ENCODE results near the gene SEMA4A.
"Not testable (repeated sequence)": the region's sequence is repeated elsewhere in the genome, so short reads cannot be mapped to it uniquely, and the experiment has no call there.

SEMA4A gene

DNA sequence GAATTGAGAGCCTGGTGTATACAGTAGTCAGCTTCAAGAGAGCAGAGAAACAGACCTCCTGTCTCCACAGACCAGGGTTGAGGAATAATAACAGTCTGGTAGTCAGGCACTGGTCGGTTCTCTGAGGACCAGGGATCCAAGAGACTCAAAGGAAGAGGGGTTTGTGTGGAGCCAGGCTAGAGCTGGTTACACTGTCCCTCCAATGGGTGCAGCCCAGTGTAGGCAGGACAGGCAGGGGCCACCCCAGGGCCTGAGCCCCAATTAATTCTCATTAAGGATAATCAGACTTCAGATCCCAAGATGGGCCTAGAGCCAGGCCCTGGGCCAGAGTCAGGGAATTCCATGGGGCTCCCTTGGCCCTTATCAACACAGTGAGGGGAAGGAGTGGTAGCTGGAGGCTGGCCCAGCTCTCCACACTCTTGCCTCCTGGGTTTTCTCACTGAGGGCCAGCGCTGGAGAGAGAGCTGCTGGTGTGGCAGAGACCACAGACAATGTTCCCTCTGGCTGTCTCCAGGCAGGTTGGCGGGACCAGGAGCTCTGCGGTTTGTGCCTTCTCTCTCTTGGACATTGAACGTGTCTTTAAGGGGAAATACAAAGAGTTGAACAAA is 9.1 kb downstream of the SEMA4A start:
- DNase-seq = no peak

GRCh38 chr1:156163712-156164111 is 10.3 kb downstream of the SEMA4A start:
- no peak for DNase-seq

GRCh38 chr1:156164125-156164831 is 10.9 kb downstream of the SEMA4A start:
- DNase-seq = no peak

DNA sequence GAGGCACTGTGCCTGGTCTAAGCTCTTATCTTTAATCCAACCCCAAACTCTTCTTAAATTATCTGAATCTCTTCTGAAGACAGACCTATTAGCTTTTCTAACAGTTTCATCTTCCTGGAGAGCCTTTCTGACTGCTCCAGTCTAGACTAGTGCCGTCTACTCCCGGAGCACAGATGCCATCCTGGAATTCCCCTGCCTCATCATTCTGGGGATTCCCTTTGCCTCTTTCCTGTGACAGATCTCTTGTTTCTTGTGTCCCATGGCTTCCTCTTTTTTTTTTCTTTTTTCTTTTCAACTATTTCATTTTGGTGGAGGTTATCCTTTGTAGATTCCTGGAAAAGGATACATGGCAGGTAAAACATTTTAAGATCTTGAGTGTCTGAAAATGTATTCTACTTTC is 11.7 kb downstream of the SEMA4A start:
- no peak for DNase-seq

- no peak for DNase-seq
These were observed 14.2 kb downstream of the SEMA4A start for GRCh38 chr1:156167536-156167935.

DNA sequence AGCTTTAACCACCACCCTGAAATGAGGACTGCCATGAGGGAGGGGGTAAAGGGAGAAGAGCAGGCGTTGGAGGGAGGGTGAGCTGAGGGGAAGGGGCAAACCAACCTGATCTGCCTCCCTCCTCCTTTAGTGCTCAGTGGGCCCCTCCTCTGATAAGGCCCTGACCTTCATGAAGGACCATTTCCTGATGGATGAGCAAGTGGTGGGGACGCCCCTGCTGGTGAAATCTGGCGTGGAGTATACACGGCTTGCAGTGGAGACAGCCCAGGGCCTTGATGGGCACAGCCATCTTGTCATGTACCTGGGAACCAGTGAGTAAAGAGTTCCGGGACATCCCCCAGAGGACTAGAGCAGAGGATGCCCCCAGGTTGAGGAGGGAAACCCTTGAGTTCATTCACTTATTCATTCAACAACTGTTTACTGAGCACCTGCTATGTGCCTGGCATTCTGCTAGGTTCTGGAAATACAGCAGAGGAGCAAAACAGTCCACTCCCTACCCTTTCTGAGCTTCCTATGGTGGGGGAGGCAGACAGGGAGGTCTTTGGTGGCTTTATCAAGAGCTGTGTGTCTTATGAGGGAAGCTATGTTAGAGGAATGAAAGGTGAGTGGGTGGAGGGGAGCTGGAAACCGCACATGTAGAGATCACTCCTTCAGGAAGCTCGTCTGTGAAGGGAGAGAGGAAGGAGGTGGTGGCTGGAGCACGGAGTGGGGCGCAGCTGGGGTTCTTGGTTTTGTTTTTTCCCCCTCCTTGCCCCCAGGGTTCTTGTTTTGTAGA is 19.5 kb downstream of the SEMA4A start:
- no peak for DNase-seq

DNA sequence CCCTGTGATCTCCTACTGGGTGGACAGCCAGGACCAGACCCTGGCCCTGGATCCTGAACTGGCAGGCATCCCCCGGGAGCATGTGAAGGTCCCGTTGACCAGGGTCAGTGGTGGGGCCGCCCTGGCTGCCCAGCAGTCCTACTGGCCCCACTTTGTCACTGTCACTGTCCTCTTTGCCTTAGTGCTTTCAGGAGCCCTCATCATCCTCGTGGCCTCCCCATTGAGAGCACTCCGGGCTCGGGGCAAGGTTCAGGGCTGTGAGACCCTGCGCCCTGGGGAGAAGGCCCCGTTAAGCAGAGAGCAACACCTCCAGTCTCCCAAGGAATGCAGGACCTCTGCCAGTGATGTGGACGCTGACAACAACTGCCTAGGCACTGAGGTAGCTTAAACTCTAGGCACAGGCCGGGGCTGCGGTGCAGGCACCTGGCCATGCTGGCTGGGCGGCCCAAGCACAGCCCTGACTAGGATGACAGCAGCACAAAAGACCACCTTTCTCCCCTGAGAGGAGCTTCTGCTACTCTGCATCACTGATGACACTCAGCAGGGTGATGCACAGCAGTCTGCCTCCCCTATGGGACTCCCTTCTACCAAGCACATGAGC is 23.3 kb downstream of the SEMA4A start:
- DNase-seq = no peak

- no peak for DNase-seq
These were observed 24.7 kb downstream of the SEMA4A start for GRCh38 chr1:156177919-156178654.

DNA sequence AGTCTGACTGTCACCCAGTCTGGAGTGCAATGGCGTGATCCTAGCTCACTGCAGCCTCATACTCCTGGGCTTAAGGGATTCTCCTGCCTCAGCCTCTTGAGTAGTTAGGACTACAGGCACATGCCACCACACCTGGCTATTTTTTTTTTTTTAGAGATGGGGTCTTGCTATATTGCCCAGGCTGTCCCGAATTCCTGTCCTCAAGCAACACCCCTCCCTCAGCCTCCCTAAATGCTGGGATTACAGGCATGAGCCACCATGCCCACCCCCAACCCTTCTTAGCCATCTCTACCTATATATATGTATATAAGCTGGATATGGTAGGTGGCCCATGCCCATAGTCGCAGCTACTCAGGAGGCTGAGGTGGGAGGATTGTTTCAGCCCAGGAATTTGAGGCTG is 27.1 kb downstream of the SEMA4A start:
- DNase-seq = no peak

- not testable (repeated sequence) for DNase-seq
These were observed 28.1 kb downstream of the SEMA4A start for GRCh38 chr1:156181391-156181924.

- not testable (repeated sequence) for DNase-seq
These were observed 28.8 kb downstream of the SEMA4A start for GRCh38 chr1:156182010-156182779.

DNA sequence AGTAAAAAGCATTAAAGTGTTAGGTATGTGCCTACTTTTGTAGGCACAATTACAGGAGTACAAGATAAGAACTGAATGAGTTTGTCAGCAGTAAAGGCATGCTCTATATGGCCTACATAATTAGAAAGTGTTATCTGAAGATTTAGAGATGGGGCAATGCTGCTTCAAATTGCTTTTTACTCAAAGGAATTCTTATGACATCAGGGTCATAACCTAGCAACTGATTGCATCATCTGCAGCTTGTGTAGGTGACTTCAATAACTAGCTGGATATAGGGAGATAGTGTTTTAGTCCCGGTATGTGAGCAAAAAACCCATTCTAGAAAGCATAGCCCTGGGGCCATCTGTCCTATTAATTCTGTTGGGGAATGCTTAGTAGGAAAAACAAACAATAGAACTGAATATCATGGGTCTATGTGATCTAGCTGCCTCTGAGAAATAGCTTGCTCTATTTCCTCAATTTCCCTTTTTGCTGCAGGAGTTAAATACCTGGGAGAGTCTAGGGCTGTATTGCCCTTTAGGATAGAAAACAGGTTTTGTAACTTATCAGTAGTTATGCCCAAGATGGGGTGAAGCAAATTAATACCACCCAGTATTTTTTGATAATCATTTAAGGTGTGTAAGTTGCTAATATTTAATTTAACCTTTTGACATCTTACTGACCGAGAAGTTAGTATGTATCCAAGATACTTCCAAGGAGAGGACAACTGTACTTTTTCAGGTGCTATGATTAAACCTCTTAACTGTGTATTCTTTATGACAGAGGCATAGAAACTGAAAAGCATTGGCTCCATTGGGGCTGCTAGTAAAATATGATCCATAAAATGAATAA is 33.2 kb downstream of the SEMA4A start:
- not testable (repeated sequence) for DNase-seq

GRCh38 chr1:156190265-156190664 is 36.9 kb downstream of the SEMA4A start:
- not testable (repeated sequence) for DNase-seq

GRCh38 chr1:156191292-156191964 is 38.0 kb downstream of the SEMA4A start:
- DNase-seq = no peak

- no peak for DNase-seq
These were observed 39.8 kb downstream of the SEMA4A start for GRCh38 chr1:156193208-156193487.

GRCh38 chr1:156193488-156194299 is 40.3 kb downstream of the SEMA4A start, which contains the start of gene SLC25A44:
TSS of gene SLC25A44 (plus strand) at chr1:156194104. CDS start at chr1:156199848, 5,744 bp downstream.
- peak; percentile 87 to 95 (median 92) for DNase-seq

GRCh38 chr1:156194300-156194652 is 40.9 kb downstream of the SEMA4A start:
- no peak for DNase-seq

DNA sequence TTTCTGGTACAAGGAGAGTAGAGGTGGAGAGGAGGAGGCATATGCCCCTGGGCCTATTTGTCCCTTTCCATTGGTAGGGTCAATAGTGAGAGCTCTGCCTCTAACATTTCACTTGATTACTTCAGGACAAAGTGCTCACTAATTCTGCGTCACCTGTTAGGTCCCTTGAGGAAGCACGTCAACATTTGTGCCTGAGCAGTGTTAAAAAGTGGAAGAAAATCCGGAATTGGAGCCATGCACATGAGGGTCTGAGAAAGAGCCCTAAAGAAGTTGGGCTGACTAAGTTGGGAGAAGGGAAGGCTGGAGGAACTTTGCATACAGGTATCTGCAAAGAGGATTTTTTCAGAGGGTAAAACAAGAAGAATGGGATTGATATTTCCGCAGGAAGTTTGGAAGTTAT is 42.5 kb downstream of the SEMA4A start:
- no peak for DNase-seq

- DNase-seq = no peak
These were observed 43.1 kb downstream of the SEMA4A start for GRCh38 chr1:156196445-156196844.

Data from activated naive CD4-positive, alpha-beta T cell (primary cell).